ENCODE measurements around the gene CLIP2. TPM values are rescaled to one million over a fixed set of nuclear protein-coding genes. Genes with fewer than 3 reads are reported as not detected.

Gene CLIP2
- total RNA-seq, 1 experiment from 2014 or later, result 21.6 TPM

- DNase-seq, result no peak
- Histone ChIP-seq H4K5ac (ENCODE audit: insufficient read length, low read depth, low read length) (no peak overlapping the region), H3K56ac (ENCODE audit: insufficient read length, low read depth, low read length) (no peak overlapping the region)
These were observed 17.7 kb downstream of the CLIP2 start for GRCh38 chr7:74306730-74307469.

More at GRCh38 chr7:74306730-74307469, 17.7 kb downstream of the CLIP2 start:
- Histone ChIP-seq H3K14ac (ENCODE audit: insufficient read depth, low read length) (peak overlapping the region; percentile 3; the same call in 1 of the 2 replicates), H3K9me3 (ENCODE audit: control insufficient read depth, low read depth, low read length) (no peaks in the 10 kb centered on the region), H3K4me1 (ENCODE audit: insufficient read depth, low read length) (no peaks in the 10 kb centered on the region), H2BK5ac (ENCODE audit: insufficient read length, low read length) (no peak overlapping the region), H3K27ac (ENCODE audit: insufficient read length, low read depth, low read length) (no peak overlapping the region), H2BK15ac (ENCODE audit: low read depth, low read length) (no peak overlapping the region), H2BK12ac (ENCODE audit: insufficient read length, low read depth, low read length) (no peak overlapping the region), H4K20me1 (ENCODE audit: control insufficient read depth, insufficient read depth, insufficient read length) (no peaks in the 10 kb centered on the region), H4K91ac (ENCODE audit: insufficient read length, low read depth, low read length) (no peak overlapping the region), H3T11ph (ENCODE audit: low read length) (no peak overlapping the region), H3K18ac (ENCODE audit: insufficient read length, low read depth, low read length) (no peak overlapping the region), H3K9ac (ENCODE audit: extremely low read depth, insufficient read length, low read length) (no peak overlapping the region), H3K27me3 (ENCODE audit: insufficient read depth, low read length) (no peaks in the 10 kb centered on the region), H3K4me2 (ENCODE audit: insufficient read depth, insufficient read length, low read length) (no peak overlapping the region), H3K23me2 (ENCODE audit: insufficient read length, low read depth, low read length, poor library complexity, severe bottlenecking) (no peaks in the 10 kb centered on the region), H3K23ac (ENCODE audit: insufficient read length, low read depth, low read length) (no peak overlapping the region), H3K4ac (ENCODE audit: low read depth, low read length) (no peak overlapping the region), H2BK20ac (ENCODE audit: low read depth, low read length, poor library complexity, severe bottlenecking) (no peak overlapping the region), H3K79me1 (ENCODE audit: insufficient read depth, low read depth, low read length, poor library complexity, severe bottlenecking) (peaks cover 5% of the 10 kb centered on the region), H3K79me2 (ENCODE audit: insufficient read depth, low read length) (no peaks in the 10 kb centered on the region; the same call in 1 of the 2 replicates), H2AFZ (ENCODE audit: low read length) (no peak overlapping the region), H2AK5ac (ENCODE audit: insufficient read length, low read length) (no peak overlapping the region), H4K8ac (replicated peaks; ENCODE audit: insufficient read length, low read depth, low read length) (no peak overlapping the region), H2BK120ac (ENCODE audit: low read depth, low read length, poor library complexity, severe bottlenecking) (no peak overlapping the region)
- no peaks in the 10 kb centered on the region for H3K9me3 Mint-ChIP-seq
- TF ChIP-seq CTCF (conservative IDR thresholded peaks at IDR 0.05), result no peak
- H3K36me3 Mint-ChIP-seq (ENCODE audit: insufficient read depth in 1 of 3, low read depth in 3 of 3), result peaks cover 0 to 3% (median 0%) of the 10 kb centered on the region in 3 experiments; a peak in 3 of 7 replicates
- H3K27ac Mint-ChIP-seq, result peak overlapping the region in 2 of 3 experiments; percentile 44 to 53; a peak in 3 of 7 replicates
- no peak overlapping the region for H3K4me3 Mint-ChIP-seq
- peaks cover 6 to 8% of the 10 kb centered on the region in 2 experiments; a peak in 1 of 4 replicates for H3K4me1 Mint-ChIP-seq
- no peaks in the 10 kb centered on the region for H3K27me3 Mint-ChIP-seq (ENCODE audit: low read depth)
- WGBS (ENCODE audit: extremely low coverage, insufficient read length, low lambda C conversion rate), result no CpG with 5 or more reads among the region's 20 CpGs

Measured in H9 (cell line).